Measurements from ENCODE around the gene PODN.

- TF ChIP-seq CTCF (conservative IDR thresholded peaks at IDR 0.05; ENCODE audit: low read depth, low read length) (no peak), CEBPB (IDR thresholded peaks at IDR 0.05; ENCODE audit: low read depth, low read length) (no peak), MAZ (IDR thresholded peaks at IDR 0.05; ENCODE audit: borderline replicate concordance, low read depth, low read length) (no peak), BHLHE40 (IDR thresholded peaks at IDR 0.05; ENCODE audit: low read depth, low read length) (no peak), POLR2A (IDR thresholded peaks at IDR 0.05; ENCODE audit: low read depth, low read length) (no peak), MAFK (IDR thresholded peaks at IDR 0.05; ENCODE audit: low read depth, low read length) (no peak), USF2 (IDR thresholded peaks at IDR 0.05; ENCODE audit: low read depth, low read length) (no peak), RFX5 (IDR thresholded peaks at IDR 0.05; ENCODE audit: low read depth, low read length) (no peak), RAD21 (IDR thresholded peaks at IDR 0.05; ENCODE audit: low read length) (no peak), RCOR1 (IDR thresholded peaks at IDR 0.05; ENCODE audit: insufficient replicate concordance, low read length) (no peak), MXI1 (IDR thresholded peaks at IDR 0.05; ENCODE audit: borderline replicate concordance, low read depth, low read length) (no peak)
Measured at GRCh38 chr1:53061859-53062707, at the start of gene PODN.
